Mucosa of descending colon (tissue), 3 donors: ENCODE data around the gene AFAP1L1. TPM values are rescaled to one million over a fixed set of nuclear protein-coding genes. Genes with fewer than 3 reads are reported as not detected.

ENCODE experiments used
- ATAC-seq: fragments of 200-7000 bp; cut with Tn5 transposase; one replicate; pipeline ENCODE4 v1.9.1; 2020; ENCODE audit warnings: mild to moderate bottlenecking, moderate library complexity
- DNase-seq, 3 donors: peaks; one replicate each; pipeline ENCODE4 v3.0.0-alpha.2; 2020
- H3K36me3 ChIP-seq: fragments of 200-600 bp; one replicate; pipeline ENCODE4 v1.8.0; 2021; ENCODE audit warnings: low read depth, mild to moderate bottlenecking
- H3K4me1 ChIP-seq: fragments of 200-600 bp; one replicate; pipeline ENCODE4 v1.8.0; 2021; ENCODE audit warnings: low read depth, mild to moderate bottlenecking
- H3K4me3 ChIP-seq: fragments of 200-600 bp; one replicate; pipeline ENCODE4 v1.8.0; 2021; ENCODE audit warnings: mild to moderate bottlenecking
- H3K9me3 ChIP-seq: fragments of 200-600 bp; one replicate; pipeline ENCODE4 v1.8.0; 2021; ENCODE audit warnings: mild to moderate bottlenecking
- intact Hi-C, 2 donors: fragments of 100-400 bp; cut with DNase I in 1 of 2; cut with micrococcal nuclease in 1 of 2; formaldehyde crosslinking; loops; one replicate each; pipeline versions ENCODE4 v1.11.0 to v1.11.1; 2022; cut with DNase I, micrococcal nuclease
- total RNA-seq, 3 donors: library from RNA; stranded (reverse); fragmentation: NEBNext Ultra II Directional in 2 of 3; extraction: Animal tissue kit (Norgen Biotek cat#: 25700) in 2 of 3; gene quantifications; one replicate each; pipeline versions ENCODE4 v1.2.1 to v1.2.4, GENCODE V29; 2021 to 2023
- TF ChIP-seq, protein P1 (sequence below): fragments of 200-600 bp; IDR thresholded peaks from one replicate; pipeline ENCODE4 v1.8.0; 2022; ENCODE audit warnings: antibody characterized with exemption, mild to moderate bottlenecking
- donor health status: DM: no; HTN: no; CAD: no; lungs with moderate emphysema.
- donor health status: DM: no; HTN: no; CAD: no.
- donor health status: DM: no; HTN: yes; CAD: no.

AFAP1L1 gene
- total RNA-seq, 3 donors from 2014 or later, result 1.5 to 7.3 (median 1.9) TPM

GRCh38 chr5:149349382-149349781 lies 77.7 kb downstream of the AFAP1L1 start:
- ATAC-seq (no peak), DNase-seq (no peak)
- H3K4me3 ChIP-seq, result no peak overlapping the region
- intact Hi-C loops, result no loop called here
- TF ChIP-seq, protein P1, sequence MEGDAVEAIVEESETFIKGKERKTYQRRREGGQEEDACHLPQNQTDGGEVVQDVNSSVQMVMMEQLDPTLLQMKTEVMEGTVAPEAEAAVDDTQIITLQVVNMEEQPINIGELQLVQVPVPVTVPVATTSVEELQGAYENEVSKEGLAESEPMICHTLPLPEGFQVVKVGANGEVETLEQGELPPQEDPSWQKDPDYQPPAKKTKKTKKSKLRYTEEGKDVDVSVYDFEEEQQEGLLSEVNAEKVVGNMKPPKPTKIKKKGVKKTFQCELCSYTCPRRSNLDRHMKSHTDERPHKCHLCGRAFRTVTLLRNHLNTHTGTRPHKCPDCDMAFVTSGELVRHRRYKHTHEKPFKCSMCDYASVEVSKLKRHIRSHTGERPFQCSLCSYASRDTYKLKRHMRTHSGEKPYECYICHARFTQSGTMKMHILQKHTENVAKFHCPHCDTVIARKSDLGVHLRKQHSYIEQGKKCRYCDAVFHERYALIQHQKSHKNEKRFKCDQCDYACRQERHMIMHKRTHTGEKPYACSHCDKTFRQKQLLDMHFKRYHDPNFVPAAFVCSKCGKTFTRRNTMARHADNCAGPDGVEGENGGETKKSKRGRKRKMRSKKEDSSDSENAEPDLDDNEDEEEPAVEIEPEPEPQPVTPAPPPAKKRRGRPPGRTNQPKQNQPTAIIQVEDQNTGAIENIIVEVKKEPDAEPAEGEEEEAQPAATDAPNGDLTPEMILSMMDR, result no peak
- peaks cover 5% of the 10 kb centered on the region for H3K4me1 ChIP-seq
- no peaks in the 10 kb centered on the region for H3K9me3 ChIP-seq
- H3K36me3 ChIP-seq, result peaks cover 5% of the 10 kb centered on the region

GRCh38 chr5:149352169-149352568 lies 80.5 kb downstream of the AFAP1L1 start:
- H3K4me1 ChIP-seq, result no peaks in the 10 kb centered on the region
- no peak overlapping the region for H3K4me3 ChIP-seq
- TF ChIP-seq, protein P1, result no peak
- peaks cover 5% of the 10 kb centered on the region for H3K36me3 ChIP-seq
- no peak for DNase-seq
- no peaks in the 10 kb centered on the region for H3K9me3 ChIP-seq
- ATAC-seq, result no peak
- intact Hi-C loops, result no loop called here

DNA sequence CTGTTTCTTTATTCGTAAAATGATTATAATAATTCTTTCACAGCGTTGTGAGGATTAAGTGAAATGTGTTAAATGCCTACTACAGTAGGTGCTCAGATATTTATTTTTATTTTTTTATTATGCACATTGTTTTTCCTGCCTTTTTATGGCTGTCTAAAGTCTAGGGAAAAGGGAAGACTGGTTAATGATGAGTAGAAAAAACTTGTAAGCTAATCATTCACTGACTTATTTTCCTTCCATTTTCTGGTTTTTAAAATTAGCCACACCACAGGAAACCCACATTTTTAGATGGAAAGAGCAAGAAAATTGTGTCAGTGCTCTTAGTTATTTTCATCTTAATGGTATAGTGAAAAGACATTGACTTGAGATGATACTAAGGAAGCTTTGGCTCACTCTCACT lies 82.3 kb downstream of the AFAP1L1 start:
- TF ChIP-seq, protein P1, result no peak
- Histone ChIP-seq H3K4me3 (no peak overlapping the region), H3K9me3 (no peaks in the 10 kb centered on the region), H3K36me3 (peaks cover 5% of the 10 kb centered on the region), H3K4me1 (peaks cover 11% of the 10 kb centered on the region)
- ATAC-seq (no peak), DNase-seq (no peak)
- intact Hi-C loops, result no loop called here

GRCh38 chr5:149355688-149356087 lies 84.0 kb downstream of the AFAP1L1 start:
- Histone ChIP-seq H3K36me3 (no peaks in the 10 kb centered on the region), H3K9me3 (no peaks in the 10 kb centered on the region), H3K4me1 (peaks cover 11% of the 10 kb centered on the region), H3K4me3 (no peak overlapping the region)
- TF ChIP-seq, protein P1, result no peak
- ATAC-seq (no peak), DNase-seq (no peak)
- intact Hi-C loops, result no loop called here

GRCh38 chr5:149356391-149356790 lies 84.7 kb downstream of the AFAP1L1 start:
- ATAC-seq (no peak), DNase-seq (no peak)
- Histone ChIP-seq H3K9me3 (no peaks in the 10 kb centered on the region), H3K36me3 (no peaks in the 10 kb centered on the region), H3K4me3 (no peak overlapping the region), H3K4me1 (peaks cover 11% of the 10 kb centered on the region)
- TF ChIP-seq, protein P1, result no peak
- intact Hi-C loops, result no loop called here
